GM18508 (cell line): ENCODE measurements around the gene KCNMB3.
"Not testable (repeated sequence)": the region's sequence is repeated elsewhere in the genome, so short reads cannot be mapped to it uniquely, and the experiment has no call there.

Experiments used
- ATAC-seq: cut with Tn5 transposase; IDR thresholded peaks from one replicate; pipeline ENCODE4 v1.9.1; 2021; ENCODE audit warnings: moderate number of reproducible peaks; ENCODE audit not compliant: insufficient read depth, unreplicated experiment

The KCNMB3 gene

GRCh38 chr3:179215550-179215949, 35.4 kb downstream of the KCNMB3 start:
- ATAC-seq: not testable (repeated sequence)

GRCh38 chr3:179200790-179201189, 50.1 kb downstream of the KCNMB3 start:
- ATAC-seq: no peak

GRCh38 chr3:179196700-179197099, 54.2 kb downstream of the KCNMB3 start:
- no peak for ATAC-seq

- ATAC-seq: peak; percentile 84
These were observed 54.8 kb downstream of the KCNMB3 start for GRCh38 chr3:179196098-179196497.

- ATAC-seq: no peak
These were observed 56.0 kb downstream of the KCNMB3 start for GRCh38 chr3:179194931-179195330.
